Thoracic aorta (tissue), 2 donors: ENCODE data around the gene YWHAE. TPM values are rescaled to one million over a fixed set of nuclear protein-coding genes. Genes with fewer than 3 reads are reported as not detected.

Experiments
- ATAC-seq: fragments of 150-250 bp; one replicate; pipeline ENCODE4 v1.8.0; 2017; ENCODE audit warnings: low read depth; ENCODE audit not compliant: insufficient number of reproducible peaks, low FRiP score
- DNase-seq: peaks from one replicate; pipeline ENCODE4 v3.0.0-alpha.2; 2020; ENCODE audit warnings: low spot score
- H3K27ac ChIP-seq, 2 donors: fragments of 200-600 bp; sonication (generic); 1 replicate in 1 of 2; 2 replicates in 1 of 2; pipeline ENCODE4 v1.5.1; 2016; ENCODE audit warnings: mild to moderate bottlenecking in 2 of 2, moderate library complexity in 2 of 2
- H3K27me3 ChIP-seq: fragments of 200-600 bp; sonication (generic); replicated peaks from 2 replicates; pipeline ENCODE4 v1.6.0; 2016; ENCODE audit warnings: mild to moderate bottlenecking; ENCODE audit not compliant: insufficient read depth
- H3K36me3 ChIP-seq: fragments of 200-600 bp; sonication (generic); one replicate; pipeline ENCODE4 v1.5.1; 2016
- H3K4me1 ChIP-seq, 2 donors: fragments of 200-600 bp; sonication (generic); 1 replicate in 1 of 2; 2 replicates in 1 of 2; pipeline versions ENCODE4 v1.5.1 to v1.6.0; 2016; ENCODE audit warnings: low read depth in 2 of 2, mild to moderate bottlenecking in 1 of 2; ENCODE audit not compliant: control insufficient read depth in 1 of 2
- H3K4me3 ChIP-seq: fragments of 200-600 bp; sonication (generic); 2 replicates; pipeline ENCODE4 v1.5.1; 2016; ENCODE audit warnings: mild to moderate bottlenecking
- H3K9me3 ChIP-seq: fragments of 200-600 bp; sonication (generic); 2 replicates; pipeline ENCODE4 v1.5.1; 2016
- total RNA-seq, 2 donors: library from RNA; depleted of rRNA; stranded (reverse); fragments of >200 nt; gene quantifications; one replicate each; pipeline versions ENCODE4 v1.1.0 to v1.2.3, GENCODE V29; 2016
- TF ChIP-seq, protein P1 (sequence below): fragments of 200-600 bp; sonication (generic); IDR thresholded peaks from one replicate; pipeline ENCODE4 v1.5.1; 2019; ENCODE audit warnings: antibody characterized with exemption

Gene YWHAE
- total RNA-seq, 2 donors from 2014 or later = 178 to 593 TPM

DNA sequence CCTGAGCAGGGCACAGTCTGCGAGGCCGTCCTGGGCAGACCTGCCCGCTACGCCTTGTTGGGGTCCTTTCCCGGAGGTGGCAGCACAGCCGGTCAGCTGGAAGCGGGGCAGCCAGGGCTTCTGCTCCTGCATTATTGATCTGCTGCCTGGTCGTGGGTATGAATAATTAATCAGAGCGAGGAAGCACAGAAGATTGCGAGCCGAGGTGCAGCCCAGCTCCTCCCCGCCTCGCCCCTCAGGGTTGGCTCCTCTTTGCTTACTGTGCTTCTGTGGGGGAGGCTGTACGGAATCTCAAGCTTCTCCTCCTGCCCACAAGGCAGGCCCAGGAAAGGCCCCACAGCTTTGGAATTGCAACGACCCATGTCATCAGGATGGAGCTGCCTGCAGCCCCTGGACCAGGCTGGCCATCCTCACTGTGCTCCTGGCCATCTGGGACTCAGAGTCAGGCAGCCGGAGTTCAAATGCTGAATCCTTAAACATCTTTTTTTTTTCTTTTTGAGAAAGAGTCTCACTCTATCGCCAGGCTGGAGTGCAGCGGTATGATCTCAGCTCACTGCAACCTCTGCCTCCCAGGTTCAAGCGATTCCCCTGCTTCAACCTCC is 95.0 kb downstream of the YWHAE start:
- Histone ChIP-seq H3K4me1 (peaks cover 10 to 17% of the 10 kb centered on the region in 2 donors), H3K27ac (peak overlapping the region; percentile 65 to 74), H3K27me3 (no peaks in the 10 kb centered on the region), H3K4me3 (no peak overlapping the region), H3K36me3 (no peaks in the 10 kb centered on the region), H3K9me3 (no peaks in the 10 kb centered on the region)
- ATAC-seq (no peak), DNase-seq (no peak)
- TF ChIP-seq, protein P1, sequence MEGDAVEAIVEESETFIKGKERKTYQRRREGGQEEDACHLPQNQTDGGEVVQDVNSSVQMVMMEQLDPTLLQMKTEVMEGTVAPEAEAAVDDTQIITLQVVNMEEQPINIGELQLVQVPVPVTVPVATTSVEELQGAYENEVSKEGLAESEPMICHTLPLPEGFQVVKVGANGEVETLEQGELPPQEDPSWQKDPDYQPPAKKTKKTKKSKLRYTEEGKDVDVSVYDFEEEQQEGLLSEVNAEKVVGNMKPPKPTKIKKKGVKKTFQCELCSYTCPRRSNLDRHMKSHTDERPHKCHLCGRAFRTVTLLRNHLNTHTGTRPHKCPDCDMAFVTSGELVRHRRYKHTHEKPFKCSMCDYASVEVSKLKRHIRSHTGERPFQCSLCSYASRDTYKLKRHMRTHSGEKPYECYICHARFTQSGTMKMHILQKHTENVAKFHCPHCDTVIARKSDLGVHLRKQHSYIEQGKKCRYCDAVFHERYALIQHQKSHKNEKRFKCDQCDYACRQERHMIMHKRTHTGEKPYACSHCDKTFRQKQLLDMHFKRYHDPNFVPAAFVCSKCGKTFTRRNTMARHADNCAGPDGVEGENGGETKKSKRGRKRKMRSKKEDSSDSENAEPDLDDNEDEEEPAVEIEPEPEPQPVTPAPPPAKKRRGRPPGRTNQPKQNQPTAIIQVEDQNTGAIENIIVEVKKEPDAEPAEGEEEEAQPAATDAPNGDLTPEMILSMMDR = no peak

DNA sequence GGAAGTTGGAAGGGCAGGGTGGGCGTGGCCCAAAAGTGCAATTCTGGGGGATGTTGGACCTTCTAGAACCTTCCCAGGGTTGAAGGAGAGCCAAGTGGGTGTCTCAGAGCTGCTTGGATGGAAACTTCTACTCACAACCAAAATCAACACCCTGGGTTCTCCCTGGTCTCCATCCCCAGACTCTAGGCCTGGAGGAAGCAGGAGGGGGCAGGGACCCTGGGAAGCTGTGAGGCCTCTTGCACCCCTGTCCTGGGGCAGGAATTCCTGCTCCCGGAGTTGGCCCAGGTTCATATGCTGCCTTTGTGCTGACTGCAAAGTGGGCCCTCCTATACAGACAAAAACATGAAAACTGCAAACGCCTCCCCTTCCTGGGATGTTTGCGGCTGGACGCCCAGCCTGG is 95.5 kb downstream of the YWHAE start:
- peak overlapping the region; percentile 65 to 74 for H3K27ac ChIP-seq
- H3K36me3 ChIP-seq = no peaks in the 10 kb centered on the region
- ATAC-seq (no peak), DNase-seq (no peak)
- H3K4me1 ChIP-seq = peaks cover 10 to 17% of the 10 kb centered on the region in 2 donors
- no peaks in the 10 kb centered on the region for H3K9me3 ChIP-seq
- no peak overlapping the region for H3K4me3 ChIP-seq
- TF ChIP-seq, protein P1 = no peak
- H3K27me3 ChIP-seq = no peaks in the 10 kb centered on the region

DNA sequence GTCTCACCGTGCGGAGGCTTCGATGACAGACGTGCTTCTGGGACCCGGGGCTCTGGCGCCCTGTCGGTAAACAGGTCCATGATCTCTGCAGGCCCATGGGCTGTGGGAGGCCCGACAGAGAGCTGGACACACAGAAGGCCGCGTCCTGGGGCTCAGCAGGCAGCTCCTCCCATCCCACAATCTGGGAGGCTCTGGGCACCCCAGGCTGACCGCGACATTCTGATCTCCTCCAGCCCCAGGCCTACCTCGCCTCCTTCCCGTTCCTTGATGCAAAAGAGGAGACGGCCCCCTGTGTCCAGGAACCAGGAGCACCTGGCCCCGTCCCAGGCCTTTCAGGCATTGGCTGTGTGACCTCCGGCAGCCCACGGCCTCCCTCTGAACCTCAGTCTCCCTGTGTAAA is 97.3 kb downstream of the YWHAE start:
- H3K36me3 ChIP-seq = peaks cover 2% of the 10 kb centered on the region
- no peaks in the 10 kb centered on the region for H3K27me3 ChIP-seq
- H3K4me1 ChIP-seq = peaks cover 10 to 17% of the 10 kb centered on the region in 2 donors
- DNase-seq (no peak), ATAC-seq (no peak)
- no peak overlapping the region for H3K27ac ChIP-seq
- TF ChIP-seq, protein P1 = no peak
- H3K9me3 ChIP-seq = no peaks in the 10 kb centered on the region
- no peak overlapping the region for H3K4me3 ChIP-seq

DNA sequence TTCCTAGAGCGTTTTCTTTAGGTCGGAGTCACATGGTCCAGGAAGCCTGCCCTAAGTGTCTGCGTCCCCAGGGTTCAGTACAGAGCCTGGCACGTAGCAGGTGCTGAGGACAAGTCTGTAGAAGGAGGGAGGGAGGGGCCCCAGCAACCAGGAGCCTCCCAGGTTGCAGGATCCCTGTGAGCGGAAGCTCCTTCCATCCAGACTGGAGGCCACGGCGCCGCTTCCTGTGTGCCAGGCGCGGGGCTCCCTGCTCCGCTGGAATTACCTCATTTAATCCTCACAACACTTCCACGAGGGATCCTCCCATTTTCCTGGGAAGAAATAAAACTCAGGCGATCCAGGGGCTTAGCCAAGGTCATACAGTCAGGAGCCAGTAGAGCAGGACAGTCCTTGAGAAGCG is 98.5 kb downstream of the YWHAE start:
- TF ChIP-seq, protein P1 = no peak
- no peaks in the 10 kb centered on the region for H3K9me3 ChIP-seq
- H3K4me1 ChIP-seq = peaks cover 10 to 17% of the 10 kb centered on the region in 2 donors

DNA sequence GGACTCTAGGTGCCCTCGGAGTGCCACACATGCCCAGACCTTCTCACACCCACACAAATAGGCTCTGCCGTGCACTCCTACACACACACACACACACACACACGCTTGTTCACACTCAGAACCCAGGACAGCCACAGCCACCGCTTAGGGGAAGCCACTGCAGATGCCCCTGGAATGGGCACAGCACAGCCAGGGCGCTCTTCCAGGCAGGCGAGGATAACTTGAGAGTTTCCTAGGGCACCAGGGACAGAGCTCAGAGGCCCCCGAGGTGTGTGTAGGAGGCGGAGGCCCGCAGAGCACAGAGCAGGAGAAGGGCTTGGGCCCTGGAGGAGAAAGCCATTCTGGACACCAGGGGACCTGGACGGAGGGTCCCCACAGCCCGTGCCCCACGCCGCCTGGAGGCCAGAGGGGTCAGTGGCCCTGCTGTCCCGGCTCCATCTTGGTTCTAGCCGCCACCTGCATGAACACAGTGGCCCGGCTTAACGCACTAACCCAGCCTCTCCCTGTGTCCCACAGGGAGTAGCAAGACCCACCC is 99.6 kb downstream of the YWHAE start:
- H3K4me3 ChIP-seq = no peak overlapping the region
- DNase-seq = no peak
- no peak overlapping the region for H3K27ac ChIP-seq
- ATAC-seq = no peak
- no peaks in the 10 kb centered on the region for H3K9me3 ChIP-seq
- H3K4me1 ChIP-seq = peaks cover 10 to 15% of the 10 kb centered on the region in 2 donors
- TF ChIP-seq, protein P1 = no peak
- H3K36me3 ChIP-seq = peaks cover 4% of the 10 kb centered on the region
- no peaks in the 10 kb centered on the region for H3K27me3 ChIP-seq

More for the DNA sequence above, 98.5 kb downstream of the YWHAE start:
- ATAC-seq (no peak), DNase-seq (no peak)
- Histone ChIP-seq H3K27me3 (no peaks in the 10 kb centered on the region), H3K4me3 (no peak overlapping the region), H3K27ac (no peak overlapping the region), H3K36me3 (peaks cover 4% of the 10 kb centered on the region)
